ENCODE data around the gene STARD13.

The STARD13 gene

DNA sequence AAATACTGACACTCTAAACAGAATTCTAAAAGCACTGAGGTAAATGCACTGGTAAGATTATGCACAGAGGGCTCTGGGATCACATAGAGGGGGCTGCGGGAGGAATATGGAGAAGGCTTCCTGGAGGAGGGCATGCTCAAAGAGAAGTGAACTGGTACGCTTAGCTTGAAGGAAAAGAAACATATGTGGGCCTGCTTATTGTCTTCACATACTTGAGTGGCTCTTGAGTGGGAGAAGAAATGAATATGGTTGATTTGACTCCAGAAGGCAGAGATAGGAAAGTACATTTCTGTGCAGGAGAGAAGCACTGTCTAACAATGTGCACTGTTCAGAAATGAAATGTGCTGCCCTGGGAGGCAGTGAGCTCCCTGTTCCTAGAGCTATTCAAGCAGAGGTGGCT lies 178.2 kb downstream of the STARD13 start:
- H3K27me3 Mint-ChIP-seq: peaks cover 24% of the 10 kb centered on the region
- H3K4me1 Mint-ChIP-seq: no peaks in the 10 kb centered on the region
- no peaks in the 10 kb centered on the region for H3K9me3 Mint-ChIP-seq
- ATAC-seq (replicated peaks; ENCODE audit: extremely low read depth, poor library complexity, severe bottlenecking): no peak
- H3K4me3 Mint-ChIP-seq: no peak overlapping the region
- DNase-seq (ENCODE audit: low spot score in 2 of 2): no peak
- H3K27ac Mint-ChIP-seq (ENCODE audit: low read depth): no peak overlapping the region
- no peaks in the 10 kb centered on the region for H3K36me3 Mint-ChIP-seq (ENCODE audit: insufficient read depth)

DNA sequence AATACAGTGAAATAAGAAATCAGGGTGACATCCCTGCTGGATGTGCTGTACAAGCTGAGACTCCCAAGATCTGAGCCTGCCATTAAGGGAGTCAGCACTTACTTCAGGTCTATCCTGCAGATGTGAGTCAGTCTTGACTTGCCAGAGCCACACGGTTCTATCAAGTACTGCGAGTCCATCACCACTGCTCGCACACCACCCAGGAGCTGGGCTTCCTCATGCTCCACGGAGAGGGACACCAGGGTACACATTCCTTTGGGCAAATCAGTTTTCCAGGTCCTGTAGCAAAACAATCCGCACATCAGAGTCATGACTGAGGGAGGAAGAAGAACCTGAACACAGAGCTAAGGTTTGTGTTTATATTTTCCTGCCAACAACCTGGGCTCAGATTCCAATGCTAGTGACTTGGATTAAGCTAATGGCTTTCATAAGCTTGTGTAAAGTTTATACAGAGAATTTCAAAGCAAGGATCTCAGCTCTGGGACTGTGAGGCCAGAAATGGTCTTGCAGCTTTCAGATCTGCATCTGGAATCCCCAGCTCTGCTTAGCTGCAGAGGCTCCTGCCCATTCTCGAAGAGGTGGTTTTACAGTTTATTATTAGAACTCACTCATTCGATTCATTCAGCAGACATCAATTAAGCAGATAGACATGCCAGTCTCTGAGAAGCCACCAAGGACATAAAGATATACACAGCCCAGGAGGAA lies 178.7 kb downstream of the STARD13 start:
- no peak for DNase-seq (ENCODE audit: low spot score in 2 of 2)
- ATAC-seq (replicated peaks; ENCODE audit: extremely low read depth, poor library complexity, severe bottlenecking): no peak
- H3K4me3 Mint-ChIP-seq: no peak overlapping the region
- H3K4me1 Mint-ChIP-seq: no peaks in the 10 kb centered on the region
- H3K36me3 Mint-ChIP-seq (ENCODE audit: insufficient read depth): no peaks in the 10 kb centered on the region
- H3K27ac Mint-ChIP-seq (ENCODE audit: low read depth): no peak overlapping the region
- peaks cover 24% of the 10 kb centered on the region for H3K27me3 Mint-ChIP-seq
- H3K9me3 Mint-ChIP-seq: no peaks in the 10 kb centered on the region

- H3K27me3 Mint-ChIP-seq: peaks cover 30% of the 10 kb centered on the region
- H3K36me3 Mint-ChIP-seq (ENCODE audit: insufficient read depth): no peaks in the 10 kb centered on the region
- H3K27ac Mint-ChIP-seq (ENCODE audit: low read depth): no peak overlapping the region
- H3K4me1 Mint-ChIP-seq: no peaks in the 10 kb centered on the region
- no peak for DNase-seq (ENCODE audit: low spot score in 2 of 2)
- ATAC-seq (replicated peaks; ENCODE audit: extremely low read depth, poor library complexity, severe bottlenecking): no peak
- no peak overlapping the region for H3K4me3 Mint-ChIP-seq
- H3K9me3 Mint-ChIP-seq: no peaks in the 10 kb centered on the region
These were observed 180.1 kb downstream of the STARD13 start for GRCh38 chr13:33105387-33106005.

DNA sequence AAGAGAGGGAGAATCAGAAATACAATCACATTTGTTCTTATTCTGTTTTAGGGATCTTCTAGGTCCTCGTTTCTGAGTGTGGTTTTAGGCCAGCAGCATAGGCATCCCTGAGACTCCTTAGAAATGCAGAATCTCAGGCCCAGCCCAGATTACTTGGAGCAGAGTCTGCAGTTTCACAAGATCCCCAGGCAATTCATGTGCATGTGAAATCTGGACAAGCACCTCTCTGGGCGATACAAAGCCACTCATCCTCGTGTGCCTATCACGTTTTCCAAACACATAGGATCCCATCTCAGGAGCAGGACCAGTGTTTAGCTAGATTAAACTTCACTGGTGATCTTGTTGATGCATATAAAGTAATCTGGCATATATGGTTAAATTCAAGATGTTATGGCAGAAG lies 182.1 kb downstream of the STARD13 start:
- no peak overlapping the region for H3K27ac Mint-ChIP-seq (ENCODE audit: low read depth)
- H3K9me3 Mint-ChIP-seq: no peaks in the 10 kb centered on the region
- no peak for DNase-seq (ENCODE audit: low spot score in 2 of 2)
- H3K36me3 Mint-ChIP-seq (ENCODE audit: insufficient read depth): peaks cover 2% of the 10 kb centered on the region
- H3K4me3 Mint-ChIP-seq: no peak overlapping the region
- ATAC-seq (replicated peaks; ENCODE audit: extremely low read depth, poor library complexity, severe bottlenecking): no peak
- H3K27me3 Mint-ChIP-seq: peaks cover 35% of the 10 kb centered on the region
- H3K4me1 Mint-ChIP-seq: no peaks in the 10 kb centered on the region

- Mint-ChIP-seq H3K4me1 (no peaks in the 10 kb centered on the region), H3K27me3 (peaks cover 27% of the 10 kb centered on the region), H3K4me3 (no peak overlapping the region), H3K9me3 (no peaks in the 10 kb centered on the region), H3K36me3 (ENCODE audit: insufficient read depth) (peaks cover 2% of the 10 kb centered on the region), H3K27ac (ENCODE audit: low read depth) (no peak overlapping the region)
- no peak for DNase-seq (ENCODE audit: low spot score in 2 of 2)
- no peak for ATAC-seq (replicated peaks; ENCODE audit: extremely low read depth, poor library complexity, severe bottlenecking)
These were observed 183.7 kb downstream of the STARD13 start for GRCh38 chr13:33101835-33102234.

DNA sequence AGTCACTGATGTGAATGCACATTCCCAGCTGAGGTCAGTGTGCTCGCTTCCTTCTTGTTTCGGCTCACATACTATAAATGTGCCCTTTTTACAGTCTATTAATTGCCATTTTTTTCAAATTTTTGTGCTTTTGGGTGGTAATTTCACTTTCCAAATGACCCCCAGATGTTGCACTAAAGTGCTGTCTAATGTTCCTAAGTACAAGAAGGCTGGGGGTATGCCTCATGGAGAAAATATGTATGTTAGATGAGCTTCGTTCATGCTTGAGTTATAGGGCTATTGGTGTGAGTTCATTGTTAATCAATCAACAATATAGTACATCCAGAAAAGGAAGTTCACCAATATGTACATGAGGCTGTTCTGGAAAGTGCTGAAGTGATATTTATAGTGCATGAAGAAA lies 184.7 kb downstream of the STARD13 start:
- ATAC-seq (replicated peaks; ENCODE audit: extremely low read depth, poor library complexity, severe bottlenecking) (no peak), DNase-seq (ENCODE audit: low spot score in 2 of 2) (no peak)
- Mint-ChIP-seq H3K4me3 (no peak overlapping the region), H3K27ac (ENCODE audit: low read depth) (no peak overlapping the region), H3K4me1 (no peaks in the 10 kb centered on the region), H3K9me3 (no peaks in the 10 kb centered on the region), H3K36me3 (ENCODE audit: insufficient read depth) (peaks cover 2% of the 10 kb centered on the region), H3K27me3 (peaks cover 25% of the 10 kb centered on the region)

- Mint-ChIP-seq H3K4me1 (no peaks in the 10 kb centered on the region), H3K27me3 (peaks cover 15% of the 10 kb centered on the region), H3K4me3 (no peak overlapping the region), H3K36me3 (ENCODE audit: insufficient read depth) (peaks cover 2% of the 10 kb centered on the region), H3K27ac (ENCODE audit: low read depth) (no peak overlapping the region), H3K9me3 (no peaks in the 10 kb centered on the region)
- ATAC-seq (replicated peaks; ENCODE audit: extremely low read depth, poor library complexity, severe bottlenecking) (no peak), DNase-seq (ENCODE audit: low spot score in 2 of 2) (no peak)
These were observed 185.7 kb downstream of the STARD13 start for GRCh38 chr13:33099860-33100259.

DNA sequence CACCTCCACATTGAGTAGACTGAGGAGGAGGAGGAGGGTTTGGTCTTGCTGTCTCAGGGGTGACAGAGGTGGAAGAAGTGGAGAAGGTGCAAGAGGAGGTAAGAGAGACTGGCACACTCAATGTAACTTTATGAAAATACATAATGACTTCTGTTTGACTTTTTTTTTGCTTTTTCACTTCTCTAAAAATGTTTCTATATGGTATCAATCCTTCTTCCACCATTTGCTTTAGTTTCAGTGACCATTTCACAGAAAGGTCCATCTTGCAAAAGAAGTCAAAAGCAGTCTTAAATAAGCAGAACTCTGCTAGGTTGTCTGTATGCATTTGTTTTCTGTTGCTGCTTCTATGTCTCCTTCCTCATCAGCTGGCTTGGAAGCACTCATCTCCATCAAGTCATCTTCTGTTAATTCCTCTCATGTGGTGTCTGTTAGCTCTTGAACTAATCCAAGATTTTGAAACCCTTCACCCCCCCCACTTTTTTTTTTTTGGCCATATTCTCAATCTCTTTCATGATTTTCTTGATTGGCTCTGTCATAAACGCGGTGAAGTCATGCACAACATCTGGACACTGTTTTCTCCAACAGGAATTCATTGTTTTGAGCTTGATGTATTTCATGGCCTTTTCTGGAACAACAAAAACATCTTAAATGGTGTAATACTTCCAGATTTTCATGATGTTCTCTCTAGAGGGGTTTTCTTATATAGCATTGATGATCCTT lies 188.5 kb downstream of the STARD13 start:
- ATAC-seq (replicated peaks; ENCODE audit: extremely low read depth, poor library complexity, severe bottlenecking): no peak
- no peak overlapping the region for H3K4me3 Mint-ChIP-seq
- no peaks in the 10 kb centered on the region for H3K9me3 Mint-ChIP-seq
- H3K27me3 Mint-ChIP-seq: peaks cover 15% of the 10 kb centered on the region
- peaks cover 2% of the 10 kb centered on the region for H3K36me3 Mint-ChIP-seq (ENCODE audit: insufficient read depth)
- H3K27ac Mint-ChIP-seq (ENCODE audit: low read depth): no peak overlapping the region
- no peaks in the 10 kb centered on the region for H3K4me1 Mint-ChIP-seq
- DNase-seq (ENCODE audit: low spot score in 2 of 2): no peak

DNA sequence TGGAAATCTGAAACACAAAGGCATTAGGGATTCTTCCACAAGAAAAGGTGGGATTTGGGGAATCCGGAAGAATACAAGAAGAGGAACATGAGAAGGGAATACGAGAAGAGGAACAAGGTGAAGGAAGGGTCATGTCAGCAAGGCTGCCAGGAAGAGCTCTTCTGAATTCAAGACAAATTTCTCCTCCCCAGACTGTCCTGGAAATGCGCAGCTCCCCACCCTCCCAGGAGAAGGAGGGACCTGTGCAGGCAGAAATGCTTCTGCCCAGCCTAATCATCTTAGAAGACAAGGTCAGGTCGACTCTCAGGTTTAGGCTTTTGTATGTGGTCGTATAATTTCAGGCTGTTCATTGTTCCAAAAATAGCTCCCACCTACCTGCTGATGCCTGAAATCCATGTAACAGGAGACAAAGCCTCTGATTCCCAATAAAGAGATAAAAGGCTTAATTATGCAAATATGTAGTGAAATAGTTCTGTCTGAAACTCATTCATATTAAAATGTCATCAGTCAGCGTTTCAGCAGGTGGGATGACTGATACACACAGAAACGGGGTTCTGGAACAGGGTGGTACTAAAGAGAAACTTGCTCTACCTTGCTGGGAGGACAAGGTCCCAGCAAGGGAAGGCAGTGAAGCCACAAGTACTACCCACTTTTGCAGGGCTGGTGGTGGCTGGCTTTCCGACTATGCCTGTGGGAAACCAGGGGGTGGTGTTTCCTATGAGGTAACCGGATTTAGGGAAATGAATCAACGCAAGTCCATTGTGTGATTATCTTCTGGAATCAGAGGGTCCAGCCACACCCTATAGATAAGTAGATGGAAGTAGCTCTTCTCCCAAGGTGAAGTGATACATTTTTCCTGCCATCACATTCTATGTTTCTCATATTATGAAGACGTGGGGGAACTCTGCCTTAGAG lies 193.2 kb downstream of the STARD13 start:
- no peaks in the 10 kb centered on the region for H3K9me3 Mint-ChIP-seq
- ATAC-seq (replicated peaks; ENCODE audit: extremely low read depth, poor library complexity, severe bottlenecking) (no peak), DNase-seq (ENCODE audit: low spot score in 2 of 2) (no peak)
- no peaks in the 10 kb centered on the region for H3K36me3 Mint-ChIP-seq (ENCODE audit: insufficient read depth)
- H3K4me3 Mint-ChIP-seq: no peak overlapping the region
- H3K4me1 Mint-ChIP-seq: no peaks in the 10 kb centered on the region
- no peak overlapping the region for H3K27ac Mint-ChIP-seq (ENCODE audit: low read depth)
- peaks cover 5% of the 10 kb centered on the region for H3K27me3 Mint-ChIP-seq

- H3K27ac Mint-ChIP-seq (ENCODE audit: low read depth): no peak overlapping the region
- ATAC-seq (replicated peaks; ENCODE audit: extremely low read depth, poor library complexity, severe bottlenecking) (no peak), DNase-seq (ENCODE audit: low spot score in 2 of 2) (no peak)
- H3K4me3 Mint-ChIP-seq: no peak overlapping the region
- H3K4me1 Mint-ChIP-seq: no peaks in the 10 kb centered on the region
- H3K27me3 Mint-ChIP-seq: peaks cover 15% of the 10 kb centered on the region
- no peaks in the 10 kb centered on the region for H3K9me3 Mint-ChIP-seq
- H3K36me3 Mint-ChIP-seq (ENCODE audit: insufficient read depth): no peaks in the 10 kb centered on the region
These were observed 194.2 kb downstream of the STARD13 start for GRCh38 chr13:33091415-33091774.

DNA sequence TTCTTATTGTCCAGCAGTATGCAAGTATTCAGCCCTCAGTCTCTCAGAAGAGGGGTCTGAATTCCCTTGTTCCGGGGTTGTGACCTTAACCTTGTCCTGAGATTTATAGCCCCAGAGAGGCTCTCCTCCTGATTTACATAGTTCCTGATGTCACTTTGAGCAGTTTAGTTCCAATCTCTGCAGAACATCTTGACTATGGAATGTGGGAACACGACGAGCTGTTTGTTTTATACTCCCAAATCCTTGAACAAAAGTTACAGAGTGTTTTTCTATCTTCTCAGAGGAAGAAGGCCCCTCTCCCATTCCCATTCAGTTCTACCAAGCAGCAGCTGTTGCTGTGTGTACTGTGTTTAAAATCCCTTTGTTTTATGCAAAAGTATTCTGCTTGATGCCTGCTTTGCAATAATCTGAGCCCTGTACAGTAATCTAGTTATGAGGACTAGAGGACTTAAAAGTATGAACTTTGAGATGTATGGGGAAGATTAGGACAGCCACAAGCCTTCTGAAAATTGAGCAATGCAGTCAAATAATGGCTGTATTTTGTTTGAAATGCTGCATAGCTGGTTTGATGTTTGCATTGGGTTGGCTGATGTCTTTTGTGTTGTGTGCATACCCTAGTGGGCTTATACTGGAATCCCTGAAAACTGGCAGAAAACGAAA lies 194.7 kb downstream of the STARD13 start:
- H3K27me3 Mint-ChIP-seq: peaks cover 20% of the 10 kb centered on the region
- no peaks in the 10 kb centered on the region for H3K4me1 Mint-ChIP-seq
- no peak for ATAC-seq (replicated peaks; ENCODE audit: extremely low read depth, poor library complexity, severe bottlenecking)
- no peaks in the 10 kb centered on the region for H3K36me3 Mint-ChIP-seq (ENCODE audit: insufficient read depth)
- H3K27ac Mint-ChIP-seq (ENCODE audit: low read depth): no peak overlapping the region
- H3K4me3 Mint-ChIP-seq: no peak overlapping the region
- DNase-seq (ENCODE audit: low spot score in 2 of 2): no peak
- H3K9me3 Mint-ChIP-seq: no peaks in the 10 kb centered on the region

DNA sequence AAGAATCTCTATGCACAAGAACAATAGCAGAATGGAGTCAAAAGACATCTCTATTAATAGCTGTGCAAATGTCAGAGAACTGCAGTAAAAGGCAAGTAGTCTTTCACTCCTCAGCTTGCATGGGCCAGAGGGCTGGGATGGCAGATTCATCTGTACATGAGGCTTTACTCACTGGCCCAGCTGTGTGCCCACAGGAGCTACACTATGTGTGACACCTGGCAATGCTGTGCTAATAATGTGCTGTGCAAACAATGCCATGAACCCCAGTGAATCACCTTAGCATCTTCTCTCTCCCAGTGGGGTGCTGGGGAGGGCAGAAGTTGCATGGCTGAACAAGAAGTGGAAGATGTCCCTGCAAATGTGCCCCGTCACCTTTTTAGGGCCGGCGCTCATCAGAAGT lies 196.2 kb downstream of the STARD13 start:
- no peak for ATAC-seq (replicated peaks; ENCODE audit: extremely low read depth, poor library complexity, severe bottlenecking)
- peaks cover 22% of the 10 kb centered on the region for H3K27me3 Mint-ChIP-seq
- H3K27ac Mint-ChIP-seq (ENCODE audit: low read depth): no peak overlapping the region
- H3K36me3 Mint-ChIP-seq (ENCODE audit: insufficient read depth): no peaks in the 10 kb centered on the region
- no peak overlapping the region for H3K4me3 Mint-ChIP-seq
- DNase-seq (ENCODE audit: low spot score in 2 of 2): no peak
- no peaks in the 10 kb centered on the region for H3K9me3 Mint-ChIP-seq
- H3K4me1 Mint-ChIP-seq: no peaks in the 10 kb centered on the region

All from central memory CD8-positive, alpha-beta T cell (primary cell).